Measurements from ENCODE around the gene AP2B1. TPM values are rescaled to one million over a fixed set of nuclear protein-coding genes. Genes with fewer than 3 reads are reported as not detected.

The AP2B1 gene
- total RNA-seq, 1 experiment from 2014 or later: 217 TPM

GRCh38 chr17:35683591-35683990 lies 96.5 kb downstream of the AP2B1 start:
- Histone ChIP-seq H3K18ac (ENCODE audit: insufficient read length, low read depth, low read length) (no peak overlapping the region), H2BK120ac (ENCODE audit: low read depth, low read length, poor library complexity, severe bottlenecking) (no peak overlapping the region), H3K27me3 (ENCODE audit: insufficient read depth, low read length) (no peaks in the 10 kb centered on the region), H3K23me2 (ENCODE audit: insufficient read length, low read depth, low read length, poor library complexity, severe bottlenecking) (no peaks in the 10 kb centered on the region), H2AFZ (ENCODE audit: low read length) (no peak overlapping the region), H3K56ac (ENCODE audit: insufficient read length, low read depth, low read length) (no peak overlapping the region), H3K9ac (ENCODE audit: extremely low read depth, insufficient read length, low read length) (no peak overlapping the region), H4K20me1 (ENCODE audit: control insufficient read depth, insufficient read depth, insufficient read length) (no peaks in the 10 kb centered on the region), H2BK15ac (ENCODE audit: low read depth, low read length) (no peak overlapping the region), H2BK12ac (ENCODE audit: insufficient read length, low read depth, low read length) (no peak overlapping the region), H4K91ac (ENCODE audit: insufficient read length, low read depth, low read length) (no peak overlapping the region), H2BK20ac (ENCODE audit: low read depth, low read length, poor library complexity, severe bottlenecking) (no peak overlapping the region), H4K5ac (ENCODE audit: insufficient read length, low read depth, low read length) (no peak overlapping the region), H3K4me2 (ENCODE audit: insufficient read depth, insufficient read length, low read length) (no peak overlapping the region), H3K79me1 (ENCODE audit: insufficient read depth, low read depth, low read length, poor library complexity, severe bottlenecking) (no peaks in the 10 kb centered on the region), H2BK5ac (ENCODE audit: insufficient read length, low read length) (no peak overlapping the region), H3K27ac (ENCODE audit: insufficient read length, low read depth, low read length) (no peak overlapping the region), H3T11ph (ENCODE audit: low read length) (no peak overlapping the region), H3K4ac (ENCODE audit: low read depth, low read length) (no peak overlapping the region), H2AK5ac (ENCODE audit: insufficient read length, low read length) (no peak overlapping the region), H3K23ac (ENCODE audit: insufficient read length, low read depth, low read length) (no peak overlapping the region), H3K9me3 (ENCODE audit: control insufficient read depth, low read depth, low read length) (no peaks in the 10 kb centered on the region), H4K8ac (replicated peaks; ENCODE audit: insufficient read length, low read depth, low read length) (no peak overlapping the region), H3K14ac (ENCODE audit: insufficient read depth, low read length) (no peak overlapping the region), H3K4me1 (ENCODE audit: insufficient read depth, low read length) (0 out of 2 replicates have a peak, but pooled peaks cover 4% of the 10 kb centered on the region), H3K79me2 (ENCODE audit: insufficient read depth, low read length) (no peaks in the 10 kb centered on the region)
- H3K9me3 Mint-ChIP-seq: no peaks in the 10 kb centered on the region
- no CpG with 5 or more reads among the region's 4 CpGs for WGBS (ENCODE audit: extremely low coverage, insufficient read length, low lambda C conversion rate)
- no peak for TF ChIP-seq CTCF (conservative IDR thresholded peaks at IDR 0.05)
- peak overlapping the region in 1 of 3 experiments; percentile 38; a peak in 1 of 7 replicates for H3K27ac Mint-ChIP-seq
- no peaks in the 10 kb centered on the region for H3K27me3 Mint-ChIP-seq (ENCODE audit: low read depth)
- DNase-seq: no peak
- peaks cover 23 to 28% of the 10 kb centered on the region in 2 experiments for H3K4me1 Mint-ChIP-seq
- no peak overlapping the region for H3K4me3 Mint-ChIP-seq
- peaks cover 16 to 54% (median 39%) of the 10 kb centered on the region in 3 experiments; a peak in 6 of 7 replicates for H3K36me3 Mint-ChIP-seq (ENCODE audit: insufficient read depth in 1 of 3, low read depth in 3 of 3)

Data from H9 (cell line).